ENCODE results near the gene OPCML.

DNA sequence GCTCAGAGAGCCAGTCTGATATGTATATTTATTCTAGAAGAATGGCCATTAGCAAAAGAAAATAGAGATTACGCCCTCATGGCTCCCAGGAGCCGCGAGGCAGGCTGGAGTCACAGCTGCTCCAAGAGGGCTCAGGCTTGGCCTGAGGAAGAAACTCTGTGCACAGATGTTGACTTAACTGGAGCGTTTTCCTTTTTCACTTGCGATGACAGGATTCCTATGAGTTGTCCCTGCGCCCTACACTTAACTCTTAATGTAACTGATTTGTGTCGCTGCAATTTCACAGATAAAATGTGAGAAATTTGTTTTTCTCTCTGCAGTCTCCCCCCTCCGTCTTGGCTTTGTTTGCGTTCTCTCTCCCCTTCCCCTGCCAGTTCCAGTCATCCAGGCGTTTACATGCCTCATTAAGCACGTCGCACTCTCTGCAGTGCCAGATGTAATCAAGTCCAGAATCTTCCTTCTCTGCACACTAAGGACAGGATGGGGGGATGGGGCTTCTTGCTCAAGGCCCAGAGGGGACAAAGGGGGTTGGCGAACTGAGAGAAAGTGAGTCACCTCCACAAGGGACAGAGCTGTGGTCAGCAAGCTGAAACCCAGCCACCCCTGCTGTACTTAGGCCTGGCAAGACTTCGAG, 1101.8 kb downstream of the OPCML start:
- TF ChIP-seq, protein P1, sequence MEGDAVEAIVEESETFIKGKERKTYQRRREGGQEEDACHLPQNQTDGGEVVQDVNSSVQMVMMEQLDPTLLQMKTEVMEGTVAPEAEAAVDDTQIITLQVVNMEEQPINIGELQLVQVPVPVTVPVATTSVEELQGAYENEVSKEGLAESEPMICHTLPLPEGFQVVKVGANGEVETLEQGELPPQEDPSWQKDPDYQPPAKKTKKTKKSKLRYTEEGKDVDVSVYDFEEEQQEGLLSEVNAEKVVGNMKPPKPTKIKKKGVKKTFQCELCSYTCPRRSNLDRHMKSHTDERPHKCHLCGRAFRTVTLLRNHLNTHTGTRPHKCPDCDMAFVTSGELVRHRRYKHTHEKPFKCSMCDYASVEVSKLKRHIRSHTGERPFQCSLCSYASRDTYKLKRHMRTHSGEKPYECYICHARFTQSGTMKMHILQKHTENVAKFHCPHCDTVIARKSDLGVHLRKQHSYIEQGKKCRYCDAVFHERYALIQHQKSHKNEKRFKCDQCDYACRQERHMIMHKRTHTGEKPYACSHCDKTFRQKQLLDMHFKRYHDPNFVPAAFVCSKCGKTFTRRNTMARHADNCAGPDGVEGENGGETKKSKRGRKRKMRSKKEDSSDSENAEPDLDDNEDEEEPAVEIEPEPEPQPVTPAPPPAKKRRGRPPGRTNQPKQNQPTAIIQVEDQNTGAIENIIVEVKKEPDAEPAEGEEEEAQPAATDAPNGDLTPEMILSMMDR (conservative IDR thresholded peaks at IDR 0.05; ENCODE audit: low read length): no peak
- TF ChIP-seq EZH2phosphoT487 (IDR thresholded peaks at IDR 0.05; ENCODE audit: borderline replicate concordance): no peak
